ENCODE results near the gene CD59. TPM values are rescaled to one million over a fixed set of nuclear protein-coding genes. Genes with fewer than 3 reads are reported as not detected.
A peak's percentile ranks its signal among the peaks of the same experiment; 100 is the strongest.

The CD59 gene
- total and polyA plus RNA-seq, 7 donors = 54.1 to 210 (median 174) TPM

- no peaks in the 10 kb centered on the region for H3K9me3 ChIP-seq
- H3K4me3 ChIP-seq = no peak overlapping the region
- peaks cover 4 to 41% (median 12%) of the 10 kb centered on the region in 4 donors for H3K36me3 ChIP-seq
- intact Hi-C loops (cut with DNase I) = loop anchor here (5.0 kb wide), 1 partner anchor 200 kb away; no protein-coding TSS in a partner anchor
- H3K4me1 ChIP-seq = peaks cover 0 to 8% (median 7%) of the 10 kb centered on the region in 4 donors
- no peak for DNase-seq
- no peak overlapping the region for H3K27ac ChIP-seq
- TF ChIP-seq, protein P1, sequence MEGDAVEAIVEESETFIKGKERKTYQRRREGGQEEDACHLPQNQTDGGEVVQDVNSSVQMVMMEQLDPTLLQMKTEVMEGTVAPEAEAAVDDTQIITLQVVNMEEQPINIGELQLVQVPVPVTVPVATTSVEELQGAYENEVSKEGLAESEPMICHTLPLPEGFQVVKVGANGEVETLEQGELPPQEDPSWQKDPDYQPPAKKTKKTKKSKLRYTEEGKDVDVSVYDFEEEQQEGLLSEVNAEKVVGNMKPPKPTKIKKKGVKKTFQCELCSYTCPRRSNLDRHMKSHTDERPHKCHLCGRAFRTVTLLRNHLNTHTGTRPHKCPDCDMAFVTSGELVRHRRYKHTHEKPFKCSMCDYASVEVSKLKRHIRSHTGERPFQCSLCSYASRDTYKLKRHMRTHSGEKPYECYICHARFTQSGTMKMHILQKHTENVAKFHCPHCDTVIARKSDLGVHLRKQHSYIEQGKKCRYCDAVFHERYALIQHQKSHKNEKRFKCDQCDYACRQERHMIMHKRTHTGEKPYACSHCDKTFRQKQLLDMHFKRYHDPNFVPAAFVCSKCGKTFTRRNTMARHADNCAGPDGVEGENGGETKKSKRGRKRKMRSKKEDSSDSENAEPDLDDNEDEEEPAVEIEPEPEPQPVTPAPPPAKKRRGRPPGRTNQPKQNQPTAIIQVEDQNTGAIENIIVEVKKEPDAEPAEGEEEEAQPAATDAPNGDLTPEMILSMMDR (IDR thresholded peaks at IDR 0.05) = no peak
- TF ChIP-seq POLR2A (IDR thresholded peaks at IDR 0.05) (no peak), EP300 (IDR thresholded peaks at IDR 0.05) (no peak), POLR2AphosphoS5 (IDR thresholded peaks at IDR 0.05) (no peak)
- H3K27me3 ChIP-seq = no peaks in the 10 kb centered on the region
- 91% methylated on average over 7 of the region's 7 CpGs for WGBS, 2 donors
Observed at GRCh38 chr11:33741806-33742205, 5.6 kb upstream of the CD59 start.

- TF ChIP-seq EP300 (IDR thresholded peaks at IDR 0.05) = no peak
- no peak for TF ChIP-seq POLR2AphosphoS5 (IDR thresholded peaks at IDR 0.05)
- no peak for TF ChIP-seq POLR2A (IDR thresholded peaks at IDR 0.05)
- TF ChIP-seq, protein P1 (IDR thresholded peaks at IDR 0.05) = no peak
- WGBS, 2 donors = 36 to 58% methylated on average over 3 of the region's 3 CpGs
- Histone ChIP-seq H3K9me3 (no peaks in the 10 kb centered on the region), H3K4me3 (no peak overlapping the region), H3K4me1 (peaks cover 0 to 38% (median 33%) of the 10 kb centered on the region in 4 donors), H3K36me3 (peaks cover 0 to 12% (median 0%) of the 10 kb centered on the region in 4 donors), H3K27ac (peak overlapping the region; percentile 82 to 93 (median 92)), H3K27me3 (no peaks in the 10 kb centered on the region)
- no peak for DNase-seq
- intact Hi-C loops (cut with DNase I) = loop anchor here (5.0 to 10.0 kb wide), 5 partner anchors 35 to 580 kb away; partner anchors contain the start of genes C11orf91, FBXO3 and HIPK3
Observed at GRCh38 chr11:33737362-33737821, 1.2 kb upstream of the CD59 start.

DNA sequence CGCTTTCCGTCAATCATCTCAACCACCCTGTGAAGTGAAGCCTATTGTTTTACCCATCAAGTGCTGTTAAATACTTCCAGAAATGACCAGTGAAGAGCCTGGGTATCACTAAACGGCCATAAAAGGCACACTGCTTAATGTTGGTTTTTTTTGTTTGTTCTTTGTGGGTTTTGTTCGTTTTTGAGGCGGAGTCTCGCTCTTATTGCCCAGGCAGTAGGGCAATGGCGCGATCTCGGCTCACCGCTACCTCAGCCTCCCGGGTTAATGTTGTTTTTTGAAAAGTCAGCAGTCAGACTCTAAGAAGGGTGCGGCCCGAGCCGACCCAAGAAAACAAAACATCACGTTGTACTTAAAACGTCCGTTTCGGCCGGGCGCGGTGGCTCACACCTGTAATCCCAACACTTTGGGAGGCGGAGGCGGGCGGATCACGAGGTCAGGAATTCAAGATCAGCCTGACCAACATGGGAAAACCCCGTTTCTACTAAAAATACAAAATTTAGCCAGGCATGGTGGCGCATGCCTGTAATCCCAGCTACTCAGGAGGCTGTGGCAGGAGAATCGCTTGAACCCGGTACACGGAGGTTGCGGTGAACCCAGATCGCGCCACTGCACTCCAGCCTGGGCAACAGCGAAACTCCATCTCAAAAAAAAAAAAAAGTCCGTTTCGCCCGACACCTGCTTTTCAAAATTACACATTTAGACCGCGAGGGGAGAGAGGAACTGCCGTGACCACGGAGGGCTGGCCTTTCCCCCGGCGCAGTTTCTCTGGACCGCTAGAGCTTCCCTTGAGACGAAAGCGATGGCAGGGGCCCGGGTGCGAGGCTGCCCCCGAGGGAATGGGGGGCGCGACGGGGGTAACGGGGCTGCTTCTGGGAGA is 714 bp downstream of the CD59 start:
- no peak for TF ChIP-seq POLR2A (IDR thresholded peaks at IDR 0.05)
- TF ChIP-seq POLR2AphosphoS5 (IDR thresholded peaks at IDR 0.05) = no peak
- TF ChIP-seq, protein P1 (IDR thresholded peaks at IDR 0.05) = no peak
- no peak for TF ChIP-seq EP300 (IDR thresholded peaks at IDR 0.05)
- Histone ChIP-seq H3K4me1 (peaks cover 0 to 52% (median 46%) of the 10 kb centered on the region in 4 donors), H3K27me3 (no peaks in the 10 kb centered on the region)

GRCh38 chr11:33734441-33735270 is 1.6 kb downstream of the CD59 start:
- no peaks in the 10 kb centered on the region for H3K27me3 ChIP-seq
- no peaks in the 10 kb centered on the region for H3K9me3 ChIP-seq
- no peak for DNase-seq
- H3K27ac ChIP-seq = peak overlapping the region; percentile 82 to 93 (median 92)
- intact Hi-C loops (cut with DNase I) = loop anchor here (5.0 to 10.0 kb wide), 6 partner anchors 32 to 577 kb away; partner anchors contain the start of genes C11orf91, FBXO3 and HIPK3
- TF ChIP-seq POLR2AphosphoS5 (IDR thresholded peaks at IDR 0.05) (peak in 3 of 4 donors; percentile 18 to 50 (median 40)), POLR2A (IDR thresholded peaks at IDR 0.05) (no peak), EP300 (IDR thresholded peaks at IDR 0.05) (no peak)
- TF ChIP-seq, protein P1 (IDR thresholded peaks at IDR 0.05) = no peak
- H3K36me3 ChIP-seq = no peaks in the 10 kb centered on the region
- H3K4me1 ChIP-seq = peaks cover 0 to 60% (median 50%) of the 10 kb centered on the region in 4 donors
- peak overlapping the region; percentile 73 to 91 (median 89) for H3K4me3 ChIP-seq
- 6 to 28% methylated on average over 15 of the region's 15 CpGs for WGBS, 2 donors

More for the DNA sequence above, 714 bp downstream of the CD59 start:
- intact Hi-C loops (cut with DNase I) = loop anchor here (5.0 to 10.0 kb wide), 5 partner anchors 33 to 578 kb away; partner anchors contain the start of genes C11orf91, FBXO3 and HIPK3
- H3K9me3 ChIP-seq = no peaks in the 10 kb centered on the region
- 1% methylated on average over 53 of the region's 53 CpGs for WGBS, 2 donors
- no peaks in the 10 kb centered on the region for H3K36me3 ChIP-seq
- peak overlapping the region; percentile 82 to 93 (median 92) for H3K27ac ChIP-seq
- DNase-seq = no peak
- H3K4me3 ChIP-seq = peak overlapping the region; percentile 73 to 91 (median 89)
